Adrenal gland (tissue), 12 donors: Measurements from ENCODE around the gene GDPD4. TPM values are rescaled to one million over a fixed set of nuclear protein-coding genes. Genes with fewer than 3 reads are reported as not detected.
"Not testable (repeated sequence)": the region's sequence is repeated elsewhere in the genome, so short reads cannot be mapped to it uniquely, and the experiment has no call there.

Experiments
- DNase-seq, 7 donors: peaks; one replicate each; pipeline ENCODE4 v3.0.0-alpha.2; 2019 to 2020
- H3K27ac ChIP-seq, 5 donors: fragments of 200-600 bp; sonication (generic) in 4 of 5; 1 replicate in 3 of 5; 2 replicates in 2 of 5; pipeline versions ENCODE4 v1.5.1 to v1.8.0; 2016 to 2020; ENCODE audit warnings: mild to moderate bottlenecking in 1 of 5
- H3K27me3 ChIP-seq: fragments of 200-600 bp; 2 replicates; pipeline ENCODE4 v1.8.0; 2021
- H3K36me3 ChIP-seq, 2 donors: fragments of 200-600 bp; replicated peaks in 1 of 2; 1 replicate in 1 of 2; 2 replicates in 1 of 2; pipeline versions ENCODE4 v1.5.1 to v1.8.0; 2018 to 2022
- H3K4me1 ChIP-seq, 2 donors: fragments of 200-600 bp; replicated peaks in 1 of 2; 1 replicate in 1 of 2; 2 replicates in 1 of 2; pipeline versions ENCODE4 v1.5.1 to v1.8.0; 2018 to 2021
- H3K4me3 ChIP-seq, 4 donors: fragments of 200-600 bp; sonication (generic) in 3 of 4; one replicate each; pipeline ENCODE4 v1.5.1; 2016 to 2018
- H3K9me3 ChIP-seq, 3 donors: fragments of 200-600 bp; sonication (generic) in 1 of 3; replicated peaks in 1 of 3; 1 replicate in 2 of 3; 2 replicates in 1 of 3; pipeline versions ENCODE4 v1.5.1 to v1.8.0; 2016 to 2021
- CTCF ChIP-seq, 6 experiments: fragments of 450-650 bp in 4 of 6; fragments of 200-600 bp in 2 of 6; sonication (generic) in 1 of 6; IDR thresholded peaks; 1 replicate in 5 of 6; 2 replicates in 1 of 6; pipeline versions ENCODE4 v1.5.1 to v1.8.0; 2016 to 2021; ENCODE audit warnings: antibody characterized with exemption in 6 of 6, mild to moderate bottlenecking in 2 of 6, moderate library complexity in 1 of 6
- POLR2A ChIP-seq, 2 donors: fragments of 450-650 bp; IDR thresholded peaks; one replicate each; pipeline ENCODE4 v1.6.1; 2017; ENCODE audit warnings: antibody characterized with exemption in 2 of 2, mild to moderate bottlenecking in 2 of 2, moderate library complexity in 1 of 2
- WGBS, 4 donors: extraction: QIAGEN DNeasy Blood & Tissue Kit in 2 of 4; methylation state at CpG; one replicate each; pipeline versions ENCODE4 v1.1.5 to v1.1.7; 2013 to 2017; 5-methylcytosine and 5-hydroxymethylcytosine counted together
- intact Hi-C, 2 donors: fragments of 100-400 bp; cut with DNase I; formaldehyde crosslinking; loops; one replicate each; pipeline versions ENCODE4 v1.14.1 to v1.15.0; 2022 to 2023
- polyA plus RNA-seq, 3 donors: library from polyadenylated mRNA; stranded (reverse); fragments of 200-250 nt in 2 of 3; fragments of 350-450 nt in 1 of 3; fragmentation: Illumina TruSeq in 1 of 3; extraction: RNeasy Lipid Tissue Mini Kit (QIAGEN cat#74804) in 1 of 3; gene quantifications; one replicate each; pipeline ENCODE4 v1.2.3, GENCODE V29; 2013 to 2014
- total RNA-seq, 9 donors: library from RNA; depleted of rRNA in 4 of 9; stranded (reverse); fragments of >200 nt in 4 of 9; fragments of 120-200 nt in 1 of 9; fragmentation: NEBNext Ultra II Directional in 1 of 9; extraction: Animal tissue kit (Norgen Biotek cat#: 25700) in 1 of 9; gene quantifications; one replicate each; pipeline versions ENCODE4 v1.1.0 to v1.2.4, GENCODE V29; 2013 to 2023
- donor health status: healthy with polysubstance abuse.
- donor health status: Bipolar disorder and iron deficiency.
- donor health status: DM: yes; HTN: yes; CAD: no.
- donor health status: DM: no; HTN: no; CAD: no.
- donor health status: DM: no; HTN: no; CAD: no.
- donor health status: DM: yes; HTN: yes; CAD: no.

Gene GDPD4
- total and polyA plus RNA-seq, 12 donors, result 0.88 to 2.3 TPM; not detected in 10

GRCh38 chr11:77300695-77301094, 791 bp downstream of the GDPD4 start:
- TF ChIP-seq CTCF (IDR thresholded peaks at IDR 0.05), result no peak
- no peak for TF ChIP-seq POLR2A (IDR thresholded peaks at IDR 0.05)
- H3K36me3 ChIP-seq, result no peaks in the 10 kb centered on the region
- H3K27ac ChIP-seq, result no peak overlapping the region
- no peak for DNase-seq
- no peaks in the 10 kb centered on the region for H3K27me3 ChIP-seq
- H3K4me1 ChIP-seq, result no peaks in the 10 kb centered on the region
- no peak overlapping the region for H3K4me3 ChIP-seq
- 66 to 77% (median 71%) methylated on average over 5 of the region's 5 CpGs for WGBS, 4 donors
- intact Hi-C loops, result no loop called here
- H3K9me3 ChIP-seq, result no peaks in the 10 kb centered on the region

- WGBS, 4 donors, result 80 to 85% (median 81%) methylated on average over 6 of the region's 6 CpGs
- H3K27ac ChIP-seq, H3K9me3 ChIP-seq, intact Hi-C loops, H3K4me3 ChIP-seq, H3K27me3 ChIP-seq, H3K4me1 ChIP-seq, H3K36me3 ChIP-seq: not testable (repeated sequence)
- peak in 4 of 7 donors; percentile 16 to 33 (median 23) for DNase-seq
Measured at GRCh38 chr11:77300028-77300427, 1.5 kb downstream of the GDPD4 start.

GRCh38 chr11:77299528-77299993, 1.9 kb downstream of the GDPD4 start:
- intact Hi-C loops, result no loop called here
- TF ChIP-seq CTCF (IDR thresholded peaks at IDR 0.05) (no peak), POLR2A (IDR thresholded peaks at IDR 0.05) (no peak)
- no peak for DNase-seq
- Histone ChIP-seq H3K4me3 (no peak overlapping the region), H3K36me3 (no peaks in the 10 kb centered on the region), H3K27ac (no peak overlapping the region), H3K9me3 (no peaks in the 10 kb centered on the region), H3K4me1 (no peaks in the 10 kb centered on the region), H3K27me3 (no peaks in the 10 kb centered on the region)
- 42 to 91% (median 76%) methylated on average over 2 of the region's 2 CpGs for WGBS, 4 donors

- intact Hi-C loops, result no loop called here
- no peak for DNase-seq
- no peaks in the 10 kb centered on the region for H3K4me1 ChIP-seq
- peaks cover 0 to 6% (median 0%) of the 10 kb centered on the region in 3 donors for H3K9me3 ChIP-seq
- no peaks in the 10 kb centered on the region for H3K36me3 ChIP-seq
- 81 to 95% (median 86%) methylated on average over 3 of the region's 3 CpGs for WGBS, 4 donors
- H3K4me3 ChIP-seq, result no peak overlapping the region
- TF ChIP-seq POLR2A (IDR thresholded peaks at IDR 0.05), result no peak
- no peak for TF ChIP-seq CTCF (IDR thresholded peaks at IDR 0.05)
- no peaks in the 10 kb centered on the region for H3K27me3 ChIP-seq
- H3K27ac ChIP-seq, result no peak overlapping the region
Measured at GRCh38 chr11:77294040-77294439, 7.4 kb downstream of the GDPD4 start.

GRCh38 chr11:77289737-77290136, 11.7 kb downstream of the GDPD4 start:
- H3K27ac ChIP-seq, result no peak overlapping the region
- no peak overlapping the region for H3K4me3 ChIP-seq
- intact Hi-C loops, result no loop called here
- TF ChIP-seq POLR2A (IDR thresholded peaks at IDR 0.05) (no peak), CTCF (IDR thresholded peaks at IDR 0.05) (no peak)
- H3K4me1 ChIP-seq, result peaks cover 0 to 5% of the 10 kb centered on the region in 2 donors
- no peak for DNase-seq
- H3K9me3 ChIP-seq, result peaks cover 0 to 6% (median 0%) of the 10 kb centered on the region in 3 donors
- no peaks in the 10 kb centered on the region for H3K27me3 ChIP-seq
- 78 to 90% (median 85%) methylated on average over 4 of the region's 4 CpGs for WGBS, 4 donors
- no peaks in the 10 kb centered on the region for H3K36me3 ChIP-seq
